Gastrocnemius medialis (tissue), 4 donors: Measurements from ENCODE around the gene UNC13D. TPM values are rescaled to one million over a fixed set of nuclear protein-coding genes. Genes with fewer than 3 reads are reported as not detected.

ENCODE experiments used
- ATAC-seq, 2 donors: fragments of 150-250 bp; one replicate each; pipeline ENCODE4 v1.9.1; 2016
- DNase-seq, 2 donors: peaks; one replicate each; pipeline ENCODE4 v3.0.0-alpha.2; 2019
- H3K27ac ChIP-seq, 4 donors: fragments of 200-600 bp; sonication (generic); 1 replicate in 1 of 4; 2 replicates in 3 of 4; pipeline ENCODE4 v1.5.1; 2016 to 2018; ENCODE audit warnings: mild to moderate bottlenecking in 2 of 4, moderate library complexity in 1 of 4
- H3K27me3 ChIP-seq, 3 donors: fragments of 200-600 bp; sonication (generic) in 2 of 3; 1 replicate in 1 of 3; 2 replicates in 2 of 3; pipeline versions ENCODE4 v1.5.1 to v1.6.0; 2016 to 2019; ENCODE audit warnings: mild to moderate bottlenecking in 1 of 3, moderate library complexity in 1 of 3
- H3K36me3 ChIP-seq, 2 donors: fragments of 200-600 bp; sonication (generic) in 1 of 2; one replicate each; pipeline ENCODE4 v1.5.1; 2017 to 2018
- H3K4me1 ChIP-seq, 2 donors: fragments of 200-600 bp; sonication (generic) in 1 of 2; one replicate each; pipeline ENCODE4 v1.5.1; 2016 to 2017; ENCODE audit warnings: mild to moderate bottlenecking in 2 of 2
- H3K4me3 ChIP-seq, 4 donors: fragments of 200-600 bp; sonication (generic) in 3 of 4; 1 replicate in 1 of 4; 2 replicates in 3 of 4; pipeline ENCODE4 v1.5.1; 2016 to 2019; ENCODE audit warnings: mild to moderate bottlenecking in 2 of 4
- H3K9me3 ChIP-seq, 3 donors: fragments of 200-600 bp; sonication (generic) in 2 of 3; 1 replicate in 1 of 3; 2 replicates in 2 of 3; pipeline ENCODE4 v1.5.1; 2016 to 2019
- POLR2A ChIP-seq, 2 donors: fragments of 450-650 bp; IDR thresholded peaks; one replicate each; pipeline ENCODE4 v1.6.1; 2017; ENCODE audit warnings: antibody characterized with exemption in 2 of 2, mild to moderate bottlenecking in 2 of 2, moderate library complexity in 2 of 2
- in situ Hi-C, 4 donors: fragments of 200-750 bp; cut with MboI; loops; one replicate each; pipeline versions ENCODE4 v1.15.0 to v1.8.0; 2017; ENCODE audit warnings: low sequenced_read_pairs in 4 of 4
- intact Hi-C: fragments of 100-400 bp; cut with DNase I; formaldehyde crosslinking; loops from one replicate; pipeline ENCODE4 v1.15.1; 2023; ENCODE audit warnings: low total_unique reads
- total RNA-seq, 4 donors: library from RNA; depleted of rRNA; stranded (reverse); fragments of >200 nt; gene quantifications; one replicate each; pipeline versions ENCODE4 v1.1.0 to v1.2.3, GENCODE V29; 2016
- TF ChIP-seq, protein P1 (sequence below), 5 experiments: fragments of 450-650 bp in 3 of 5; fragments of 200-600 bp in 2 of 5; sonication (generic) in 2 of 5; IDR thresholded peaks in 4 of 5; conservative IDR thresholded peaks in 1 of 5; 1 replicate in 4 of 5; 2 replicates in 1 of 5; pipeline ENCODE4 v1.5.1; 2016 to 2019; ENCODE audit warnings: antibody characterized with exemption in 5 of 5, mild to moderate bottlenecking in 3 of 5, moderate library complexity in 3 of 5

Gene UNC13D
- total RNA-seq, 4 donors from 2014 or later: 1.3 to 9.4 (median 4.6) TPM

GRCh38 chr17:75820094-75821080 is 23.8 kb downstream of the UNC13D start:
- Histone ChIP-seq H3K4me3 (no peak overlapping the region), H3K4me1 (no peaks in the 10 kb centered on the region), H3K27ac (no peak overlapping the region), H3K27me3 (no peaks in the 10 kb centered on the region), H3K9me3 (no peaks in the 10 kb centered on the region), H3K36me3 (peaks cover 0 to 91% of the 10 kb centered on the region in 2 donors)
- ATAC-seq (no peak), DNase-seq (no peak)
- TF ChIP-seq, protein P1, sequence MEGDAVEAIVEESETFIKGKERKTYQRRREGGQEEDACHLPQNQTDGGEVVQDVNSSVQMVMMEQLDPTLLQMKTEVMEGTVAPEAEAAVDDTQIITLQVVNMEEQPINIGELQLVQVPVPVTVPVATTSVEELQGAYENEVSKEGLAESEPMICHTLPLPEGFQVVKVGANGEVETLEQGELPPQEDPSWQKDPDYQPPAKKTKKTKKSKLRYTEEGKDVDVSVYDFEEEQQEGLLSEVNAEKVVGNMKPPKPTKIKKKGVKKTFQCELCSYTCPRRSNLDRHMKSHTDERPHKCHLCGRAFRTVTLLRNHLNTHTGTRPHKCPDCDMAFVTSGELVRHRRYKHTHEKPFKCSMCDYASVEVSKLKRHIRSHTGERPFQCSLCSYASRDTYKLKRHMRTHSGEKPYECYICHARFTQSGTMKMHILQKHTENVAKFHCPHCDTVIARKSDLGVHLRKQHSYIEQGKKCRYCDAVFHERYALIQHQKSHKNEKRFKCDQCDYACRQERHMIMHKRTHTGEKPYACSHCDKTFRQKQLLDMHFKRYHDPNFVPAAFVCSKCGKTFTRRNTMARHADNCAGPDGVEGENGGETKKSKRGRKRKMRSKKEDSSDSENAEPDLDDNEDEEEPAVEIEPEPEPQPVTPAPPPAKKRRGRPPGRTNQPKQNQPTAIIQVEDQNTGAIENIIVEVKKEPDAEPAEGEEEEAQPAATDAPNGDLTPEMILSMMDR (IDR thresholded peaks at IDR 0.05 in 4 of 5, conservative IDR thresholded peaks at IDR 0.05 in 1 of 5): no peak
- no peak for TF ChIP-seq POLR2A (IDR thresholded peaks at IDR 0.05)
- intact Hi-C loops (no loop called here), in situ Hi-C loops (no loop called here)

DNA sequence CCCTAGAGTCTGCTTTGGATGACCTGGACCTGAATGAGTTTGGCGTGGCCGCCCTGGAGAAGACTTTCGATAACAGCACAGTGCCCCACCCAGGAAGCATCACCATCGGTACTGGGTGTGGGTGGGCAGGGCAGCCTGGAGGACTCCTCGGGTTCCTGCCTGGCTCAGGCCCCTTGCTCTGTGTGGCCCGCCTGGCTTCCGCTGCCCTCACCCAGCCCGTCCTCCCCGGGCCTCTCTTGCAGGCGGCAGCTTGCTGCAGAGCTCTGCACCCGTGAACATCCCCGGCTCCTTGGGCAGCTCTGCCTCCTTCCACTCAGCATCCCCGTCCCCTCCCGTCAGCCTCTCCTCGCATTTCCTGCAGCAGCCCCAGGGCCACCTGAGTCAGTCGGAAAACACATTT is 24.5 kb downstream of the UNC13D start:
- Histone ChIP-seq H3K36me3 (peaks cover 0 to 92% of the 10 kb centered on the region in 2 donors), H3K27me3 (no peaks in the 10 kb centered on the region), H3K27ac (no peak overlapping the region), H3K9me3 (no peaks in the 10 kb centered on the region), H3K4me3 (no peak overlapping the region), H3K4me1 (no peaks in the 10 kb centered on the region)
- intact Hi-C loops (no loop called here), in situ Hi-C loops (no loop called here)
- ATAC-seq: no peak
- no peak for DNase-seq
- TF ChIP-seq, protein P1 (IDR thresholded peaks at IDR 0.05 in 4 of 5, conservative IDR thresholded peaks at IDR 0.05 in 1 of 5): no peak
- TF ChIP-seq POLR2A (IDR thresholded peaks at IDR 0.05): no peak

- in situ Hi-C loops (no loop called here), intact Hi-C loops (no loop called here)
- DNase-seq (no peak), ATAC-seq (no peak)
- no peaks in the 10 kb centered on the region for H3K27me3 ChIP-seq
- H3K4me3 ChIP-seq: no peak overlapping the region
- H3K27ac ChIP-seq: no peak overlapping the region
- no peaks in the 10 kb centered on the region for H3K4me1 ChIP-seq
- TF ChIP-seq POLR2A (IDR thresholded peaks at IDR 0.05): no peak
- TF ChIP-seq, protein P1 (IDR thresholded peaks at IDR 0.05 in 4 of 5, conservative IDR thresholded peaks at IDR 0.05 in 1 of 5): no peak
- H3K36me3 ChIP-seq: peaks cover 0 to 92% of the 10 kb centered on the region in 2 donors
- no peaks in the 10 kb centered on the region for H3K9me3 ChIP-seq
Measured at GRCh38 chr17:75819116-75819515, 25.1 kb downstream of the UNC13D start.

GRCh38 chr17:75818326-75818885 is 25.8 kb downstream of the UNC13D start:
- intact Hi-C loops: no loop called here
- Histone ChIP-seq H3K4me1 (no peaks in the 10 kb centered on the region), H3K27me3 (no peaks in the 10 kb centered on the region), H3K27ac (no peak overlapping the region), H3K4me3 (no peak overlapping the region), H3K9me3 (no peaks in the 10 kb centered on the region), H3K36me3 (peaks cover 0 to 92% of the 10 kb centered on the region in 2 donors)
- TF ChIP-seq, protein P1 (IDR thresholded peaks at IDR 0.05 in 4 of 5, conservative IDR thresholded peaks at IDR 0.05 in 1 of 5): no peak
- no peak for TF ChIP-seq POLR2A (IDR thresholded peaks at IDR 0.05)
- in situ Hi-C loops: no loop called here
- ATAC-seq (no peak), DNase-seq (no peak)
